HTR-8/SVneo (cell line): ENCODE results near the gene ATF7IP2.
A peak's percentile ranks its signal among the peaks of the same experiment; 100 is the strongest.
"Not testable (repeated sequence)": the region's sequence is repeated elsewhere in the genome, so short reads cannot be mapped to it uniquely, and the experiment has no call there.

Experiments used
- DNase-seq: peaks from one replicate; pipeline ENCODE4 v3.0.0; 2011; ENCODE audit warnings: low spot score, mixed read lengths; ENCODE audit not compliant: insufficient read length
- FAIRE-seq: peaks from 2 replicates; lab custom pipeline; 2011; peaks lifted over from hg19 to GRCh38; lab: Jason Lieb, UNC

Gene ATF7IP2

GRCh38 chr16:10500582-10500981, 114.7 kb downstream of the ATF7IP2 start:
- DNase-seq (no peak), FAIRE-seq (no peak)

- DNase-seq (no peak), FAIRE-seq (no peak)
These were observed 115.3 kb downstream of the ATF7IP2 start for GRCh38 chr16:10501016-10501607.

GRCh38 chr16:10502776-10503175, 116.9 kb downstream of the ATF7IP2 start:
- no peak for FAIRE-seq
- DNase-seq = no peak

- FAIRE-seq (no peak), DNase-seq (no peak)
These were observed 118.6 kb downstream of the ATF7IP2 start for GRCh38 chr16:10504404-10504885.

- FAIRE-seq, DNase-seq: not testable (repeated sequence)
These were observed 119.4 kb downstream of the ATF7IP2 start for GRCh38 chr16:10505286-10505685.

- FAIRE-seq = peak; percentile 74
These were observed 123.7 kb downstream of the ATF7IP2 start for GRCh38 chr16:10509534-10510025.

GRCh38 chr16:10510279-10510678, 124.4 kb downstream of the ATF7IP2 start:
- DNase-seq = no peak
- FAIRE-seq = no peak

More at GRCh38 chr16:10509534-10510025, 123.7 kb downstream of the ATF7IP2 start:
- peak; percentile 84 for DNase-seq

- DNase-seq (no peak), FAIRE-seq (no peak)
These were observed 126.0 kb downstream of the ATF7IP2 start for GRCh38 chr16:10511829-10512228.

GRCh38 chr16:10514369-10515055, 128.7 kb downstream of the ATF7IP2 start:
- no peak for FAIRE-seq
- DNase-seq = peak; percentile 45

- FAIRE-seq (no peak), DNase-seq (no peak)
These were observed 132.0 kb downstream of the ATF7IP2 start for GRCh38 chr16:10517868-10518267.

- DNase-seq (no peak), FAIRE-seq (no peak)
These were observed 132.7 kb downstream of the ATF7IP2 start for GRCh38 chr16:10518479-10519041.

- DNase-seq (no peak), FAIRE-seq (no peak)
These were observed 133.4 kb downstream of the ATF7IP2 start for GRCh38 chr16:10519297-10519696.

GRCh38 chr16:10519929-10520868, 134.3 kb downstream of the ATF7IP2 start:
- DNase-seq (no peak), FAIRE-seq (no peak)

GRCh38 chr16:10520869-10521578, 135.2 kb downstream of the ATF7IP2 start:
- DNase-seq (no peak), FAIRE-seq (no peak)

- FAIRE-seq (no peak), DNase-seq (peak; percentile 63)
These were observed 135.9 kb downstream of the ATF7IP2 start for GRCh38 chr16:10521681-10522274.

- DNase-seq (no peak), FAIRE-seq (no peak)
These were observed 137.1 kb downstream of the ATF7IP2 start for GRCh38 chr16:10522966-10523365.

- FAIRE-seq (no peak), DNase-seq (no peak)
These were observed 139.5 kb downstream of the ATF7IP2 start for GRCh38 chr16:10525214-10525825.

GRCh38 chr16:10526962-10527361, 141.1 kb downstream of the ATF7IP2 start:
- DNase-seq = no peak
- no peak for FAIRE-seq

- DNase-seq (no peak), FAIRE-seq (no peak)
These were observed 142.8 kb downstream of the ATF7IP2 start for GRCh38 chr16:10528635-10529034.
